Measurements from ENCODE around the gene ACOXL.
"Not testable (repeated sequence)": the region's sequence is repeated elsewhere in the genome, so short reads cannot be mapped to it uniquely, and the experiment has no call there.

ACOXL gene

GRCh38 chr2:110732422-110733413 lies at the start of gene ACOXL:
TSS of gene ACOXL (plus strand) at chr2:110732573. CDS start at chr2:110768390, 35,817 bp downstream.
- Mint-ChIP-seq H3K9me3 (no peaks in the 10 kb centered on the region), H3K4me3 (peak within 1 kb of the TSS; percentile 40), H3K27me3 (peaks cover 80% of the 10 kb centered on the region), H3K4me1 (ENCODE audit: low read depth) (peaks cover 17% of the 10 kb centered on the region), H3K36me3 (ENCODE audit: low read depth) (no peaks in the 10 kb centered on the region), H3K27ac (no peak within 1 kb of the TSS)
- DNase-seq, result no peak

- H3K36me3 Mint-ChIP-seq (ENCODE audit: low read depth), result peaks cover 4% of the 10 kb centered on the region
- H3K4me3 Mint-ChIP-seq, result no peak overlapping the region
- H3K9me3 Mint-ChIP-seq, result no peaks in the 10 kb centered on the region
- no peak overlapping the region for H3K27ac Mint-ChIP-seq
- H3K4me1 Mint-ChIP-seq (ENCODE audit: low read depth), result peaks cover 10% of the 10 kb centered on the region
- H3K27me3 Mint-ChIP-seq, result peaks cover 10% of the 10 kb centered on the region
- no peak for DNase-seq
Measured at GRCh38 chr2:110682872-110683271, 49.5 kb upstream of the ACOXL start.

- not testable (repeated sequence) for H3K9me3 Mint-ChIP-seq; DNase-seq; H3K4me3 Mint-ChIP-seq; H3K27me3 Mint-ChIP-seq; H3K4me1 Mint-ChIP-seq (ENCODE audit: low read depth); H3K27ac Mint-ChIP-seq; H3K36me3 Mint-ChIP-seq (ENCODE audit: low read depth)
Measured at GRCh38 chr2:110687775-110688484, 44.4 kb upstream of the ACOXL start.

- Mint-ChIP-seq H3K4me3 (no peak overlapping the region), H3K4me1 (ENCODE audit: low read depth) (no peaks in the 10 kb centered on the region), H3K27ac (no peak overlapping the region), H3K36me3 (ENCODE audit: low read depth) (no peaks in the 10 kb centered on the region), H3K27me3 (peaks cover 5% of the 10 kb centered on the region), H3K9me3 (peaks cover 2% of the 10 kb centered on the region)
- no peak for DNase-seq
Measured at GRCh38 chr2:110688594-110689091, 43.7 kb upstream of the ACOXL start.

GRCh38 chr2:110690083-110690965 lies 42.0 kb upstream of the ACOXL start:
- Mint-ChIP-seq H3K36me3 (ENCODE audit: low read depth) (no peaks in the 10 kb centered on the region), H3K27ac (no peak overlapping the region), H3K4me1 (ENCODE audit: low read depth) (peaks cover 4% of the 10 kb centered on the region), H3K9me3 (peaks cover 2% of the 10 kb centered on the region), H3K4me3 (no peak overlapping the region), H3K27me3 (peaks cover 17% of the 10 kb centered on the region)
- no peak for DNase-seq

GRCh38 chr2:110691612-110692258 lies 40.6 kb upstream of the ACOXL start:
- H3K4me3 Mint-ChIP-seq, result no peak overlapping the region
- H3K36me3 Mint-ChIP-seq (ENCODE audit: low read depth), result no peaks in the 10 kb centered on the region
- no peak for DNase-seq
- H3K4me1 Mint-ChIP-seq (ENCODE audit: low read depth), result peaks cover 8% of the 10 kb centered on the region
- peaks cover 19% of the 10 kb centered on the region for H3K27me3 Mint-ChIP-seq
- peaks cover 2% of the 10 kb centered on the region for H3K9me3 Mint-ChIP-seq
- H3K27ac Mint-ChIP-seq, result no peak overlapping the region

- peaks cover 19% of the 10 kb centered on the region for H3K27me3 Mint-ChIP-seq
- H3K4me3 Mint-ChIP-seq; H3K9me3 Mint-ChIP-seq; DNase-seq; H3K27ac Mint-ChIP-seq; H3K4me1 Mint-ChIP-seq (ENCODE audit: low read depth); H3K36me3 Mint-ChIP-seq (ENCODE audit: low read depth): not testable (repeated sequence)
Measured at GRCh38 chr2:110695146-110695898, 37.1 kb upstream of the ACOXL start.

- not testable (repeated sequence) for H3K4me1 Mint-ChIP-seq (ENCODE audit: low read depth); H3K36me3 Mint-ChIP-seq (ENCODE audit: low read depth); H3K4me3 Mint-ChIP-seq; H3K9me3 Mint-ChIP-seq; DNase-seq; H3K27ac Mint-ChIP-seq
- H3K27me3 Mint-ChIP-seq, result peaks cover 14% of the 10 kb centered on the region
Measured at GRCh38 chr2:110698253-110698652, 34.1 kb upstream of the ACOXL start.

GRCh38 chr2:110702514-110703380 lies 29.6 kb upstream of the ACOXL start:
- H3K27me3 Mint-ChIP-seq, result peaks cover 16% of the 10 kb centered on the region
- no peaks in the 10 kb centered on the region for H3K4me1 Mint-ChIP-seq (ENCODE audit: low read depth)
- no peak for DNase-seq
- no peaks in the 10 kb centered on the region for H3K9me3 Mint-ChIP-seq
- H3K4me3 Mint-ChIP-seq, result no peak overlapping the region
- no peak overlapping the region for H3K27ac Mint-ChIP-seq
- H3K36me3 Mint-ChIP-seq (ENCODE audit: low read depth), result no peaks in the 10 kb centered on the region

GRCh38 chr2:110707386-110707965 lies 24.9 kb upstream of the ACOXL start:
- no peak for DNase-seq
- no peak overlapping the region for H3K4me3 Mint-ChIP-seq
- no peaks in the 10 kb centered on the region for H3K9me3 Mint-ChIP-seq
- H3K27me3 Mint-ChIP-seq, result peaks cover 41% of the 10 kb centered on the region
- no peak overlapping the region for H3K27ac Mint-ChIP-seq
- no peaks in the 10 kb centered on the region for H3K4me1 Mint-ChIP-seq (ENCODE audit: low read depth)
- H3K36me3 Mint-ChIP-seq (ENCODE audit: low read depth), result no peaks in the 10 kb centered on the region

GRCh38 chr2:110708455-110708854 lies 23.9 kb upstream of the ACOXL start:
- Mint-ChIP-seq H3K27me3 (peaks cover 47% of the 10 kb centered on the region), H3K27ac (no peak overlapping the region), H3K36me3 (ENCODE audit: low read depth) (no peaks in the 10 kb centered on the region), H3K4me3 (no peak overlapping the region), H3K9me3 (no peaks in the 10 kb centered on the region), H3K4me1 (ENCODE audit: low read depth) (peaks cover 1% of the 10 kb centered on the region)
- DNase-seq, result no peak

GRCh38 chr2:110712737-110713136 lies 19.6 kb upstream of the ACOXL start:
- H3K36me3 Mint-ChIP-seq (ENCODE audit: low read depth), result no peaks in the 10 kb centered on the region
- H3K4me1 Mint-ChIP-seq (ENCODE audit: low read depth), result peaks cover 1% of the 10 kb centered on the region
- H3K4me3 Mint-ChIP-seq, result no peak overlapping the region
- H3K27ac Mint-ChIP-seq, result no peak overlapping the region
- peaks cover 58% of the 10 kb centered on the region for H3K27me3 Mint-ChIP-seq
- no peaks in the 10 kb centered on the region for H3K9me3 Mint-ChIP-seq
- no peak for DNase-seq

All from activated T-cell treated with anti-CD3 and anti-CD28 coated beads, Interleukin-2, amount 50 U/mL, for 24 hours (primary cell).